HG03097 (cell line): ENCODE data around the gene MAP2K2.
"Not testable (repeated sequence)": the region's sequence is repeated elsewhere in the genome, so short reads cannot be mapped to it uniquely, and the experiment has no call there.

Source experiments
- ATAC-seq: cut with Tn5 transposase; IDR thresholded peaks from one replicate; pipeline ENCODE4 v1.9.1; 2021; ENCODE audit not compliant: unreplicated experiment, low FRiP score

The MAP2K2 gene

GRCh38 chr19:4123615-4124568 is at the start of gene MAP2K2:
Gene MAP2K2 (minus strand): TSS chr19:4124122. CDS start chr19:4123875, 247 bp downstream.
- ATAC-seq = peak; percentile 83

- no peak for ATAC-seq
These were observed 49.0 kb upstream of the MAP2K2 start for GRCh38 chr19:4172861-4173473.

GRCh38 chr19:4171676-4172075 is 47.8 kb upstream of the MAP2K2 start:
- no peak for ATAC-seq

GRCh38 chr19:4164262-4164661 is 40.3 kb upstream of the MAP2K2 start:
- ATAC-seq = no peak

- no peak for ATAC-seq
These were observed 37.6 kb upstream of the MAP2K2 start for GRCh38 chr19:4161415-4162077.

GRCh38 chr19:4157971-4158370 is 34.0 kb upstream of the MAP2K2 start:
- ATAC-seq = not testable (repeated sequence)

GRCh38 chr19:4157164-4157563 is 33.2 kb upstream of the MAP2K2 start:
- ATAC-seq = no peak

- ATAC-seq = no peak
These were observed 30.8 kb upstream of the MAP2K2 start for GRCh38 chr19:4154571-4155312.

- ATAC-seq = no peak
These were observed 28.5 kb upstream of the MAP2K2 start for GRCh38 chr19:4152241-4152998.

GRCh38 chr19:4151623-4152022 is 27.7 kb upstream of the MAP2K2 start:
- no peak for ATAC-seq

GRCh38 chr19:4149518-4150288 is 25.8 kb upstream of the MAP2K2 start:
- ATAC-seq = no peak

GRCh38 chr19:4144666-4145249 is 20.8 kb upstream of the MAP2K2 start:
- ATAC-seq = no peak

GRCh38 chr19:4142916-4143315 is 19.0 kb upstream of the MAP2K2 start:
- not testable (repeated sequence) for ATAC-seq

- no peak for ATAC-seq
These were observed 16.4 kb upstream of the MAP2K2 start for GRCh38 chr19:4140237-4140711.

GRCh38 chr19:4139614-4140236 is 15.8 kb upstream of the MAP2K2 start:
- ATAC-seq = no peak

- ATAC-seq = no peak
These were observed 14.5 kb upstream of the MAP2K2 start for GRCh38 chr19:4138445-4138844.

GRCh38 chr19:4136680-4137088 is 12.8 kb upstream of the MAP2K2 start:
- ATAC-seq = no peak

- not testable (repeated sequence) for ATAC-seq
These were observed 11.5 kb upstream of the MAP2K2 start for GRCh38 chr19:4135386-4135785.
